Hematopoietic multipotent progenitor cell treated with erythropoietin and hydrocortisone succinate and interleukin-3 and kit ligand, for 4 days (in vitro differentiated cells): Measurements from ENCODE around the gene IFNLR1.
"Not testable (repeated sequence)": the region's sequence is repeated elsewhere in the genome, so short reads cannot be mapped to it uniquely, and the experiment has no call there.

Source experiments
- DNase-seq: peaks from one replicate; pipeline ENCODE4 v3.0.0-alpha.2; 2015

The IFNLR1 gene

DNA sequence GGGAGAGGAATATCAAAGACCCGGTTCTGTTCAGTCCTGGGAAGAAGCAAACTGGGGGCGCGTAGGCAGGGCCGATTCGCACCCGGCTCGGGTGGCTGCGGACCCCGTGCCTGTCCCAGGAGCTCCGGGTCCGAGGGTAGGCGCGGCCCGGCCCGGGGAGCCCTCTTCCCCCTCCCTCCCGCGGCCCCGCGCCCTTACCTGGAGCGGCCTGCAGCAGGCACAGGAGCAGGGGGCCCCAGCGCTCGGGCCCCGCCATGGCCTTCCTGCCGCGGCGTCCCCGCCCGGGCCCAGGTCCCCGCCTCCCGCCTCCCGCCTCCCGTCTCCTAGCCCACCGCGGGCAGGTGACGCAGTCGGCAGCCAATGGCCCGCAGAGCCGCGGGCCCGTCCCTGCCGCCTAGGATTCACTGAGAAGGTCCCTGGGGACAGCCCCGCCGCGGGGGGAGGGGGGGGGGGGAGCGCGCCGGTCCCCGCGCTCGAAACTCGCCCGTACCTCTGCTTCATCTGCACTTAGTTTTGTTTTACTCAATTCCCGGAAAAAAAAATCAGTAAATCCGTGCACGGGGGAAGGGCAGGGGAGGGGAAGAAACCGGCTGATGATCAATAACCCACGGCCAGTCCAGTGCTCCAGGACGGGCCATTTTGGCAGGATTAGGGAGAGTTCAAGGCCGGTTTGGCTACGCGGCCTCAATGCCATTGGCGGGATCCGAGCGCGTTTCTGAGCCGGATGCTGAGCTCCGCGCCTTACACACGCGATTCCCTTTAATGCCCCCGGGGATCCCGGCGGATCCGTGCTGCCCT lies at the start of gene IFNLR1:
Gene IFNLR1 (minus strand): TSS at position 297 of the 798 bp plus-strand sequence. CDS start 41 bp downstream, at position 256.
- DNase-seq = no peak

- no peak for DNase-seq
These were observed 49.1 kb upstream of the IFNLR1 start for GRCh38 chr1:24235921-24236788.

DNA sequence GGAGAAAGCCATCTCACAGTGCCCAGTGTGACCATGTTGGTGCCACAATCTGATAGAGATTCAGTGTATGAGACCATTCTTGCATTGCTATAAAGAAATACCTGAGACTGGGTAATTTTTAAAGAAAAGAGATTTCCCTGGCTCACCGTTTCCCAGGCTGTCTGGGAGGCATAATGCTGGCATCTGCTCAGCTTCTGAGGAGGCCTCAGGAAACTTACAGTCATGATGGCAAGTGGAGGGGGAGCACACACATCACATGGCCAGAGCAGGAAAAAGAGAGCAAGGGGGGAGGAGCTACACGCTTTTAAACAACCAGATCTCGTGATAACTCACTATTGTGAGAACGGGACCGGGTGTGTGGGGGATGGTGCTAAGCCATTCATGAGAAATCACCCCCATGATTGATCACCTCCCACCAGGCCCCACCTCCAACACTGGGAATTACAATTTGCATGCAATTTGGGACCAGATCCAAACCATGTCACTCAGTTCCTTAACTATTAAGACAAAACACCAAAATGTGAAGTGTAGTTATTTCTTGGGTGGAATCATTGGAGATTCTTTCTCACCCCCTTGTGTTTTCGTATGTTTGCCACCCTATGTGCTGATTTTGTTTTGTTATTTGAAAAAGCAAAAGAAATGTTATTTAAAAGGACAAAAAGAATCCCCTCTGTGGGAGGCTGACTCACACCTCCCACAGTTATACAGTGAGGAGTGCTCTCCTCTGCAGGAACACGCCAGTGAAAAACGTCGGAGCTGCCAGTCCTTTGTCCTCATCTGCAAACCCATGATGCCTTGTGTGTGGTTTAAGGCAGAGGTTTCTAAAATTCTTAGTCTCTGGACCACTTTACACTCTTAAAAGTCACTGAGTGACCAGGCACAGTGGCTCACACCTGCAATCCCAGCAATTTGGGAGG lies 46.9 kb upstream of the IFNLR1 start:
- DNase-seq = no peak

GRCh38 chr1:24231701-24232100 lies 44.6 kb upstream of the IFNLR1 start:
- no peak for DNase-seq

DNA sequence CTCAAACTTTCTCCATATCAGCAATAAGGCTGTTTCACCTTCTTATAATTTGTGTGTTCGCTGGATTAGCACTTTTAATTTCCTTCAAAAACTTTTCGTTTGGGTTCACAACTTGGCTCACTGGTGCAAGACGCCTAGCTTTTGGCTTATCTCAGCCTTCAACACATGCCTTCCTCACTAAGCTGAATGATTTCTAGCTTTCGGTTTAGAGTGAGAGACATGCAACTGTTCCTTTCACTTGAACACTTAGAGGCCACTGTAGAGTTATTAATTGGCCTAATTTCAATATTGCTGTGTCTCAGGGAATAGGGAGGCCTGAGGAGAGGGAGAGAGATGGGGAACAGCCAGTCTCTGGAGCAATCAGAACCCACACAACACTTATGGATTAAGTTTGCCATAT lies 41.2 kb upstream of the IFNLR1 start:
- DNase-seq = no peak

GRCh38 chr1:24226749-24227148 lies 39.7 kb upstream of the IFNLR1 start:
- DNase-seq = no peak

GRCh38 chr1:24224761-24225160 lies 37.7 kb upstream of the IFNLR1 start:
- DNase-seq = no peak

GRCh38 chr1:24224086-24224485 lies 37.0 kb upstream of the IFNLR1 start:
- DNase-seq = no peak

DNA sequence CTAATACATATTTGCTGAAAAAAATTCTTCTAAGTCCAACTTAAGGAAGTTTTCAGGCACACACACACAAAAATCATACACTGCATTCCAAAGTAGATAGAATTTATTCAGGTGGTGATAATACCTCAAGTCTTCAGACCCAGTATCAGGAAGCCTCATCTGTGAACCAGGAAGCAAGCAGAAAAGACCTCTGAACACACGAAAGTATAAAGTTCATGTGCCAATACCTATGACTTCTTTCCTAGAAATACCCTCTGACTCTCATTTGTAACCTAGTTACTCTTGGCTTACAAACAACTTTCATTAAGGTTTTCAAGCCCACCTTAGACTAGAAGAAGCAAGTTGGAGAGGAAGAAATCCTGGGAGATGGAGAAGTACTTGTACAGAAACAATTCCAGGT lies 35.7 kb upstream of the IFNLR1 start:
- DNase-seq = no peak

DNA sequence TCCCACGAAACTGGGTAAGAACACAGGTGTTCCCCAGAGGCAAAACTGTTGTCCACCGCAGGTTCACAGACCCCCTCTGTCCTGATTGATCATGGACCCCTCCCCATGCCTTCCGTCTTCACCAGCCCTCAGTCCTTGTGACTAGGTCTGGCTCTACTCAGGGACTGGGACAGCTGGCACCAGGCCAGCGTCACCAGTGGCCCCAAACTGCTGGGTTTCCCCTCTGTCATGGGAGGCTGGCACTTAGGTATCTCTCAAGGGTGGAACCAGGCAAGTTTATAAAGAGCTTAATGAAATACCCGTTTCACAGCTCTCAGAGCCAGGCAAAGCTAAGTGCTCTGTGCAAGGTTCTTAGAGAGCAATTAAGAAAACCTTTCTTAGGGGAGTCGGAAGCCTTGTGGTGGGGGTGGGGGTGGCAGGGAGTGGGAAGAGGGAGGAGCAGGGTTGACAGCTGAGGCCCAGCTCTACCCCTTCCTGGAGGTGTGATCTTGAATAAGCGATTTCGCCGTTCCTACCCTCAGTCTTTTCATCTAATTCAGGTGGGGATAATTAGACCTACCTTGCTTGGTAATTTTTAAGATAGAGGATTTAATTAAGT lies 35.0 kb upstream of the IFNLR1 start:
- no peak for DNase-seq

GRCh38 chr1:24221246-24221645 lies 34.2 kb upstream of the IFNLR1 start:
- no peak for DNase-seq

- DNase-seq = no peak
These were observed 29.4 kb upstream of the IFNLR1 start for GRCh38 chr1:24216276-24217074.

DNA sequence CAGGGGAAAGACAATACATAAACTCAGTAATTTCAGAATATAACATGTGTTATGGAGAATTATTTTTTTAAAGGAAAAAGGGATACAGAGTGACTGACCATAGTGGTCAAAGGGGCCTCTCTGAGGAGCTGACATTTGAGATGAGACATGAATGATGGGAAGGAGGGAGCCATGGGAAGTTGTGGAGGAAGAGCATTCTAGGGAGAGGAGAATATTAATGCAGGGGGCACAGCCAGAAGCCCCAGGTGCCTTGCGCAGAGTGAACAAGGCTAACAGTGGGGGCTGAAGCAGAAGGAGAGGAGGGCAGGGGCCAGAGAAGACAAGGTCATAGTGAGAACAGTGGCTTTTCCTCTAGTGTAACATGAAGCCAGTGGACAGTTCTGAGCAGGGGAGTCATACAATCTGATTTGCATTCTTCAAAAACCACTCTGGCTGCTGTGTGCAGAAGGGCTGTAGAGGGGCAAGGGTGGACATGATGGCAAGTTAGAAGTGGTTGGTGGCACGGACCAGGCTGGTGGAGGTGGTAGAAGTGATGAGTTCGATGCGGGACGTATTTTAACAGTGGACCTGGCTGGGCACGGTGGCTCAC lies 28.2 kb upstream of the IFNLR1 start:
- no peak for DNase-seq

- no peak for DNase-seq
These were observed 25.3 kb upstream of the IFNLR1 start for GRCh38 chr1:24212376-24212775.

GRCh38 chr1:24210195-24210627 lies 23.1 kb upstream of the IFNLR1 start:
- no peak for DNase-seq

GRCh38 chr1:24209097-24209496 lies 22.0 kb upstream of the IFNLR1 start:
- no peak for DNase-seq

DNA sequence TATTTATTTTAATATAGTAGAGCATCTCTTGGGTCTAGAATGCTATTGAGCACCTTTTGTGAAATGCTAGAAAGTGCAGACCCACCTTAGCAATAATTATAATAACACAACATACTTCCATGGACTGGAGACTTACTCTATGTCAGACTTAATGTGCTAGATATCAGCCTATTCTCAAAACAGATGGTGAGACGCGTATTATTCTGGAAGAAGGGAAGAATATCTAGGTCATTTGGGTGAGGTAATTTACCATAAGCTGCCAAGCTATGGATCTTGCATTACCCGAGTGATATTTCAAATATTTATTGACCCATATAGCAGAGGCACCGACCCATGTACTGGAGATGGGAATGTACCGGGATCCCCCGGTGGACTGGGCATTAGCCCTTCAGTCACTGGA lies 20.6 kb upstream of the IFNLR1 start:
- DNase-seq = no peak

DNA sequence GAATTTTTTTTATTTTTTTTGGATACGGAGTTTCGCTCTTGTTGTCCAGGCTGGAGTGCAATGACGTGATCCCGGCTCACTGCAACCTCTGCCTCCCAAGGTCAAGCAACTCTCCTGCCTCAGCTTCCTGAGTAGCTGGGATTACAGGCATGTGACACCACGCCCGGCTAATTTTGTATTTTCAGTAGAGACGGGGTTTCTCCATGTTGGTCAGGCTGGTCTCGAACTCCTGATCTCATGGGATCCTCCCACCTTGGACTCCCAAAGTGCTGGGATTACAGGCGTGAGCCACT lies 20.3 kb upstream of the IFNLR1 start:
- not testable (repeated sequence) for DNase-seq

DNA sequence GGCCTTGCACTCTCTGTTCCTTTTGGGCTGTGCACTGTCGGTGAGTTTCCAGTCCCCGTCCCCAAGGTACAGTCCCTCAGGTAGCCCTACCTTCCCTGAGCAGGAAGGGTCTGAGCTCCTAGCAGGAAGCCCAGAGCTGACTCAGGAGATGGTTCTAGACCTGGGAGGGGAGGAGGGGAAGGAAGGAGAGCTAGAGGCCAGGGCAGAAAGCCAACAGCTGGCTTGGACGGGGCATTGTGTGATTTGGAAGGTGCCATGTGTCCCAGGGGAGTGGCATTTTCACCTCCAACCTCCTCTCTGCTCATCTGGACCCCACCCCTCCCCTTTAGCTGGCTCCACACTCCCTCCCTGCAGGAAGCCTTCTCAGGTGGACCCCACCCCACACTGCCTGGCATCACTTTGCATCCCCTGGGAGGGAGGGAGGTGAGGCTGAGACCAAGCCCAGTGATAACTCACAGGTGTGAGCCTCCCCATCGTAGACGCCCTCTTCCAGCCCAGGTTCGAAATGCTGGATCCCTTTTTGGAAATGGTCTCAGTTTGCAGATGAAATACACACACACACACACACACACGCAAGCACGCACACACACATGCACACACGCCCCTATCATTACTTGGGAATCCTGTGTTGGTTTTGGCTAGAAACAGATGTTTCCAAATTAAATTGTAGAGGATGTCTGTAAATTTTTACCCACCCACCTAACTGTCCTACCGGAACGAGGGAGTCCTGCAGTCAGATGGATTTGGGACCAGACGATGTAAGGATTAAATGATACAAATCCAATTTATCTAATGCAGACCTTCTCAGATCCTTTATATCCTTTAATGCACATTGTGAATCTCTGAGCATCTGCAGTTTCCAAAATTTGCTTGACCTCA lies 19.7 kb upstream of the IFNLR1 start:
- DNase-seq = no peak

GRCh38 chr1:24206083-24206464 lies 19.0 kb upstream of the IFNLR1 start:
- DNase-seq = no peak
